GM19035 (cell line): Measurements from ENCODE around the gene PPP1R36.
"Not testable (repeated sequence)": the region's sequence is repeated elsewhere in the genome, so short reads cannot be mapped to it uniquely, and the experiment has no call there.

ENCODE experiments used
- ATAC-seq: cut with Tn5 transposase; IDR thresholded peaks from one replicate; pipeline ENCODE4 v1.9.1; 2021; ENCODE audit not compliant: unreplicated experiment

PPP1R36 gene

GRCh38 chr14:64517667-64518066, 32.1 kb upstream of the PPP1R36 start:
- ATAC-seq, result not testable (repeated sequence)

GRCh38 chr14:64518229-64518628, 31.5 kb upstream of the PPP1R36 start:
- ATAC-seq, result no peak

DNA sequence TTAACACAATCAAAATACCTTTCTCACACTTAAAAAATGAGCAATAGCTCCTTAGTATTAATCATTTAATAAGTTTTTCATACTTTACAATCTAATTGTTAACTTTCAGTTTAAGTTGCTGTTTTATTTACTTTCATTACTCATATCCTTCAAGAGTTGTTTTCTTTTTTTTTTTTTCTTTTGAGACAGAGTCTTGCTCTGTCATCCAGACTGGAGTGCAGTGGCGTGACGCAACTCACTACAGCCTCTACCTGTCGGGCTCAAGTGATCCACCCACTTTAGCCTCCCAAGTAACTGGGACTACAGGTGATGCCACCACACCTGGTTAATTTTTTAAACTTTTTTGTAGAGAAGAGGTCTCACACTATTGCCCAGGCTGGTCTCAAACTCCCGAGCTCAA, 29.1 kb upstream of the PPP1R36 start:
- ATAC-seq, result no peak

- ATAC-seq, result no peak
These were observed 27.0 kb upstream of the PPP1R36 start for GRCh38 chr14:64522591-64523355.

DNA sequence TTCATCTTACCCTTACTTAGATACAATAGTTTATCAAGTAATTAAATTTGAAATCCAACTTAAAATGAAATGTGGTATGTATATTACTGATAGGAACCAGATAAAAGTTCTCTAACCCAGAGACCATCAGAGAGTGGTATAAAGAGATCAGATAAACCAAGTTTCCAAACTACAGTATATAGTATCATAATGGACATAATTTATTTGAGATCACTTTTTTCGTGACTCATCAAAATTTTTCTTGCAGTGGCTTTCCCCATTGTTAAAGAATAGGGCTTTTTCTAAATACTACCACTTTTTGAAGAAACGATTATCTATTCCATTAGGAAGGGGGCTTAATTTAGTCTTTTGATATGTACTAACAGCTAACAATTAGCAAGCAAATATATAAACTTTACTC, 24.4 kb upstream of the PPP1R36 start:
- no peak for ATAC-seq

DNA sequence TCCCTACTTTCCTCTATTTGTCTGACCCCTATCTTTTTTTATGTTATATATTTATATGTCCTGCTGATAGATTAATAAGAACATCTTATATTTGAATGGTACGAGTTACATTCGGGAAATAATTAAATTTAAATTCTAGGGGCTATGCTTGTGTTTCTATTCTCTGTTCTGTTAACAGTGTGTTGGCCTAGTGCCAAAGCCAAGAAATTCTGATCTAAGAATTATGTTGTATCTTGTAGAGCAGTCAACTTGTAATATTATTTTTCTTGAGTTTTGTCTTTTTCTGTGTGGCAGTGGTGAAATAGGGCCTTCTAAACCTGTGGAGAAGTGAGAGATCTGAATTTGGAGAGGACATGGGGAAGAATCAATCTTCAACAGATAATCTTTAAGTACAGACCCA, 18.2 kb upstream of the PPP1R36 start:
- ATAC-seq, result no peak

- ATAC-seq, result no peak
These were observed 13.1 kb upstream of the PPP1R36 start for GRCh38 chr14:64536488-64537245.

DNA sequence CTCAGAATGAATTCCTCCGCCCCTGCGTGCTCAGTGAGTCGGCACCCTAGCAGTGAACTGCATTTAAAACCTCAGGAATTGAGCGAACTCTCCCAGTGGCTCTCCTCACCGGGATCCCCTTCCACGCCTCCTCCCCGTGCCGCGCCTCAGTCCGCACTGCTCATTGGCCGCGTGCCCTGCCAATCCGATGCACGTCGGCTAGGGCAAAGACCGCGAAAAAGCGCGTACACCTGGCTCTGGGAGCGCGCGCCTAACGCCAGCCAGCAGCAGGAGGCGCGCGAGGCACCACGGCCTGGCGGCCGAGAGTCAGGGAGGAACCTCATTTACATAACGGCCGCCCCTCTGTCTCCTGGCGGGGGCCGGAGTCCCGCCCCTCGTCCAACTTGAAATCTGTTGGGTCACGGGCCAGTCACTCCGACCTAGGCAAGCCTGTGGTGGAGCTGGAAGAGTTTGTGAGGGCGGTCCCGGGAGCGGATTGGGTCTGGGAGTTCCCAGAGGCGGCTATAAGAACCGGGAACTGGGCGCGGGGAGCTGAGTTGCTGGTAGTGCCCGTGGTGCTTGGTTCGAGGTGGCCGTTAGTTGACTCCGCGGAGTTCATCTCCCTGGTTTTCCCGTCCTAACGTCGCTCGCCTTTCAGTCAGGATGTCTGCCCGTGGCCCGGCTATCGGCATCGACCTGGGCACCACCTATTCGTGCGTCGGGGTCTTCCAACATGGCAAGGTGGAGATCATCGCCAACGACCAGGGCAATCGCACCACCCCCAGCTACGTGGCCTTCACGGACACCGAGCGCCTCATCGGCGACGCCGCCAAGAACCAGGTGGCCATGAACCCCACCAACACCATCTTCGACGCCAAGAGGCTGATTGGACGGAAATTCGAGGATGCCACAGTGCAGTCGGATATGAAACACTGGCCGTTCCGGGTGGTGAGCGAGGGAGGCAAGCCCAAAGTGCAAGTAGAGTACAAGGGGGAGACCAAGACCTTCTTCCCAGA, 9.3 kb upstream of the PPP1R36 start, which contains the start of gene HSPA2:
Gene HSPA2, plus strand, starts transcription at position 534 of the 995 bp plus-strand sequence. Its CDS starts 109 bp downstream, at position 643.
- peak; percentile 94 for ATAC-seq

GRCh38 chr14:64541261-64541971, 8.3 kb upstream of the PPP1R36 start:
- ATAC-seq, result no peak

DNA sequence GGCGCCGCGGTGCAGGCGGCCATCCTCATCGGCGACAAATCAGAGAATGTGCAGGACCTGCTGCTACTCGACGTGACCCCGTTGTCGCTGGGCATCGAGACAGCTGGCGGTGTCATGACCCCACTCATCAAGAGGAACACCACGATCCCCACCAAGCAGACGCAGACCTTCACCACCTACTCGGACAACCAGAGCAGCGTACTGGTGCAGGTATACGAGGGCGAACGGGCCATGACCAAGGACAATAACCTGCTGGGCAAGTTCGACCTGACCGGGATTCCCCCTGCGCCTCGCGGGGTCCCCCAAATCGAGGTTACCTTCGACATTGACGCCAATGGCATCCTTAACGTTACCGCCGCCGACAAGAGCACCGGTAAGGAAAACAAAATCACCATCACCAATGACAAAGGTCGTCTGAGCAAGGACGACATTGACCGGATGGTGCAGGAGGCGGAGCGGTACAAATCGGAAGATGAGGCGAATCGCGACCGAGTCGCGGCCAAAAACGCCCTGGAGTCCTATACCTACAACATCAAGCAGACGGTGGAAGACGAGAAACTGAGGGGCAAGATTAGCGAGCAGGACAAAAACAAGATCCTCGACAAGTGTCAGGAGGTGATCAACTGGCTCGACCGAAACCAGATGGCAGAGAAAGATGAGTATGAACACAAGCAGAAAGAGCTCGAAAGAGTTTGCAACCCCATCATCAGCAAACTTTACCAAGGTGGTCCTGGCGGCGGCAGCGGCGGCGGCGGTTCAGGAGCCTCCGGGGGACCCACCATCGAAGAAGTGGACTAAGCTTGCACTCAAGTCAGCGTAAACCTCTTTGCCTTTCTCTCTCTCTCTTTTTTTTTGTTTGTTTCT, 7.6 kb upstream of the PPP1R36 start:
- ATAC-seq, result no peak

- ATAC-seq, result no peak
These were observed 6.9 kb upstream of the PPP1R36 start for GRCh38 chr14:64542836-64543201.

GRCh38 chr14:64544607-64545312, 5.0 kb upstream of the PPP1R36 start:
- no peak for ATAC-seq

DNA sequence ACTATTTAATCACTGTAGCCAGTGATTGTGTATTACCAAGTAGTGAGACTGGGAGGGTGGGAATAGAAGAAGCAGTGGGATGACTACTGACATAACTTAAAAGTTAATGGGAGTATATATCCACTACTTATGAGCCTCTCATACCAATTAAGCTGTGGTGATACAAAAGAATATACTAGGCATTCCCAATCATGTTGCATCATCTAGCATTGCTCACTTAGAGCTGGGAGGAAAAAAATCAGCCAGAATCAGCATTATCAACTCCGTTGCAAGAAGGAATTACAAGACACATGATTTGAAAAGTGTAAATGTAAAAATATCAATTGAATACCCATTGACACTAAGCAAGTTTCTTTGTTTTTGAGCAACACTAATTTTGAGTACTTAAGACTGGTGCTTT, 745 bp upstream of the PPP1R36 start:
- no peak for ATAC-seq

DNA sequence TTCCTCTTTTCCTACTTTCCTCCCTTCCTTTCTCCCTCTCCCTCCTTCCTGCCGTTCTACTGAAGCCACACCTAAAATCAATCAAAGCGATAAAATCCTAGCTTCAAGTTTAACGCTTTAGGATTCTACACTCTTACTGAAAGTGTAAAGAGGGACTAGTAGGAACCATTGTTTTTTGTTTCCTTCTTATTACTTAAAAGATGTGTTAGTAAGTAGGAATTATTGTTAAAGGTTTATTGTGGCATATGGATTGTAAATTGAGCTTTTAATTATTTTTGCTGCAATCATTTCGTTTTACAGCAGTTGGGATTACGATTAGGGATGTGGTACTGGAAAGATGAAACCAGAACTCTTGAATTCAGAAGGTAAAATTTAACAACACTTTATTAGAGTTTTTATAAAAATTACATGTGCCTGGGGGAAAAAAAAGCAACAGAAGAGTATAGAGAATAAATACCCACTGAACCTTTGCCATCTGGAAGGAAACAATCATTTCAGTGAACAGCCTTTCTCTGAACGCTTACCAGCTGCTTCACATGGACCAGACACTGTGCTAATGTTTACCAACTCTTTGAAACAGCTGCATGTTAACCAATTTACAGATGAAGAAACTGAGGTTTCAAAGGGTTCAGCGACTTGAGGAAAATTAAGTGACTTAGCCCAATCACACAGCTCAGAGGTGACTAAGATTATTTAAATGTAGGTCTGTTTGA, 1.0 kb downstream of the PPP1R36 start:
- ATAC-seq, result no peak

DNA sequence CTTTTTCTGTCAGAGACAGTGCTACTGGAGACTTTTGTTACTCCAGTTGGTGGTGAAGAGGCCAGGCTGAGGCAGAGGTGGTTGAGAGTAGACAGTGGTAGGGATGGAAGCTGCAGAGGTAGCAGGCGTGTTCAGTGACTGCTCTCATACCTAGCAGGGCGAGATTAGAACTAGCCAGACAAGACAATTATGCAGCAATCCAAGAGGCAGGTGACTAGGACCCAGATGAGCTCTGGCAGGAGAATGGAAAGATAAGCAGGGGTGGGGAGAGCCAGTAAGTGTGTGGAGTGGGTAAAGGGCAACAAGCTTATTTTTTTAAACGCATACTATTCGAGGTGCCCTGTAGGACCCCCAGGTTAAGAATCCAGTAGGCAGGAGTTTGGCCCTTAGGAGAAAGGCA, 4.8 kb downstream of the PPP1R36 start:
- no peak for ATAC-seq

- ATAC-seq, result no peak
These were observed 6.8 kb downstream of the PPP1R36 start for GRCh38 chr14:64556526-64556925.

- not testable (repeated sequence) for ATAC-seq
These were observed 8.5 kb downstream of the PPP1R36 start for GRCh38 chr14:64558216-64558615.

GRCh38 chr14:64561631-64562030, 11.9 kb downstream of the PPP1R36 start:
- no peak for ATAC-seq
